ENCODE results near the gene ALPK1. TPM values are rescaled to one million over a fixed set of nuclear protein-coding genes. Genes with fewer than 3 reads are reported as not detected.

The ALPK1 gene
- polyA plus RNA-seq, 2 of the 4 experiments (the other 2 are of a cell fraction): 3.5 to 15.9 TPM

DNA sequence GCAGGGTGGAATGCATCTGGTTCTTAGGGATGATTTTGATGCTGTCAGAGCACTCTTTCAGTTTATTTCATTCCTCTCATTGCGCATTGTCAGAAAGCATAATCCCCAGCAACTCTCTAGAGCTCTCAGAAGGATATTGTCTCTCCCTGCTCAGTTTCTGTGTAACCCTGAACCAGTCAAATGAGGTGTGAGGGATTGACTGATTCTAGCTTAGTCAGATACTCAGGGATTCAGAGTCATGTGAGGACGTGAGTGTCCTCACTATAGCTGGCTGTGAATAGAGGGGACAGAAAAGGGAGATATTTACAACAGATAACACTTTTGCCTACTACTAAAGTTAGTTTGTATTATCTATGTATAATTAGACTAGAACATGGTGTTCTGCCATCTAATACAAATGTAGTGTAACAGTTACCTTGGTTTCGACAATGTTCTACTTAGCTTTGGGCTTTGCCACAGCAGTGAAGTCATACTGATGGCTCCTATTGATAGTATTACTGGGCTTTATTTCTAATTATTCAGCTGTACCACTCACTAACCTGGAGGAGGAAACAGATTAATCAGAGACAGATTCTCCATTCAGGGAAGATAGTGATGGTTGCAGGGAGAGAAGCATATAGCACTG lies 46.0 kb upstream of the ALPK1 start:
- Histone ChIP-seq H3K27ac (no peak overlapping the region), H3K4me3 (no peak overlapping the region), H3K4me2 (no peak overlapping the region), H3K9me3 (no peaks in the 10 kb centered on the region), H3K4me1 (no peaks in the 10 kb centered on the region)
- TF ChIP-seq RARB (CRISPR knock-in tag; IDR thresholded peaks at IDR 0.05): no peak
- WGBS (ENCODE audit: missing lambda C conversion rate): 90% methylated on average over 3 of the region's 3 CpGs
- FAIRE-seq (no peak), ATAC-seq (no peak), DNase-seq (ENCODE audit: low read depth in 1 of 2, low spot score in 1 of 2) (no peak)
- POLR2A ChIA-PET: no interaction called here
- CTCF ChIA-PET: no interaction called here

DNA sequence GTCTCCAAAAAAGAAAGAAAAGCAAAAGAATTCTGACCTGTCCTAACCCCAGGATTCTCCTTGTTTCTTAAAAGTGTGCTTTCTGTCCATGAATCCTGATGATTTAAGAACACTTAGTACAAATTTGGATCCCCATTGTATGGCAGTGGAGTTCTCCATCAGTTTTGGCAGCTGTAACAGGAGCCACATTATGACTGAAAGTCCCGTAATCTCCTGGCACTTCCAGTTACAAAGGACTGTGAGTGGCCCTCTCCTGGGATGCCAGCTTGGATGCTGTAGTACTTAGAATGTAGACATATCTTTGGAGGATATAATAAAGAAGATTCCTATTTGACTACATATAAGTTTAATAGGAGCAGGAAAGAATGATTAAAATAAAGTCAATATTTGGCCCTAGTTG lies 44.9 kb upstream of the ALPK1 start:
- FAIRE-seq: no peak
- H3K4me1 ChIP-seq: no peaks in the 10 kb centered on the region
- TF ChIP-seq EHMT2 (IDR thresholded peaks at IDR 0.05; ENCODE audit: low read depth) (no peak), FOSL2 (IDR thresholded peaks at IDR 0.05) (no peak), FOSL2 (CRISPR knock-in tag; IDR thresholded peaks at IDR 0.05) (no peak), HOXB13 (CRISPR knock-in tag; IDR thresholded peaks at IDR 0.05; ENCODE audit: low read depth) (no peak), RARB (CRISPR knock-in tag; IDR thresholded peaks at IDR 0.05) (no peak), CBX8 (IDR thresholded peaks at IDR 0.05) (no peak), NFE2L2 (conservative IDR thresholded peaks at IDR 0.05; ENCODE audit: low read length) (no peak), KDM1A (IDR thresholded peaks at IDR 0.05; ENCODE audit: low read depth) (no peak), CHD2 (IDR thresholded peaks at IDR 0.05; ENCODE audit: low read length, partially characterized antibody) (no peak), JUNB (IDR thresholded peaks at IDR 0.05) (no peak), RFX5 (IDR thresholded peaks at IDR 0.05) (no peak)
- TF ChIP-seq, protein P1, sequence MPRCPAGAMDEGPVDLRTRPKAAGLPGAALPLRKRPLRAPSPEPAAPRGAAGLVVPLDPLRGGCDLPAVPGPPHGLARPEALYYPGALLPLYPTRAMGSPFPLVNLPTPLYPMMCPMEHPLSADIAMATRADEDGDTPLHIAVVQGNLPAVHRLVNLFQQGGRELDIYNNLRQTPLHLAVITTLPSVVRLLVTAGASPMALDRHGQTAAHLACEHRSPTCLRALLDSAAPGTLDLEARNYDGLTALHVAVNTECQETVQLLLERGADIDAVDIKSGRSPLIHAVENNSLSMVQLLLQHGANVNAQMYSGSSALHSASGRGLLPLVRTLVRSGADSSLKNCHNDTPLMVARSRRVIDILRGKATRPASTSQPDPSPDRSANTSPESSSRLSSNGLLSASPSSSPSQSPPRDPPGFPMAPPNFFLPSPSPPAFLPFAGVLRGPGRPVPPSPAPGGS (IDR thresholded peaks at IDR 0.05): no peak
- TF ChIP-seq, protein P2, sequence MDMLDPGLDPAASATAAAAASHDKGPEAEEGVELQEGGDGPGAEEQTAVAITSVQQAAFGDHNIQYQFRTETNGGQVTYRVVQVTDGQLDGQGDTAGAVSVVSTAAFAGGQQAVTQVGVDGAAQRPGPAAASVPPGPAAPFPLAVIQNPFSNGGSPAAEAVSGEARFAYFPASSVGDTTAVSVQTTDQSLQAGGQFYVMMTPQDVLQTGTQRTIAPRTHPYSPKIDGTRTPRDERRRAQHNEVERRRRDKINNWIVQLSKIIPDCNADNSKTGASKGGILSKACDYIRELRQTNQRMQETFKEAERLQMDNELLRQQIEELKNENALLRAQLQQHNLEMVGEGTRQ (IDR thresholded peaks at IDR 0.05): no peak
- H3K4me2 ChIP-seq: no peak overlapping the region
- no peak for DNase-seq (ENCODE audit: low read depth in 1 of 2, low spot score in 1 of 2)
- no peak overlapping the region for H3K27ac ChIP-seq
- H3K9me3 ChIP-seq: no peaks in the 10 kb centered on the region
- CTCF ChIA-PET: no interaction called here
- H3K4me3 ChIP-seq: no peak overlapping the region
- WGBS (ENCODE audit: missing lambda C conversion rate): 100% methylated on average over 1 of the region's 1 CpG
- ATAC-seq: no peak
- POLR2A ChIA-PET: no interaction called here

DNA sequence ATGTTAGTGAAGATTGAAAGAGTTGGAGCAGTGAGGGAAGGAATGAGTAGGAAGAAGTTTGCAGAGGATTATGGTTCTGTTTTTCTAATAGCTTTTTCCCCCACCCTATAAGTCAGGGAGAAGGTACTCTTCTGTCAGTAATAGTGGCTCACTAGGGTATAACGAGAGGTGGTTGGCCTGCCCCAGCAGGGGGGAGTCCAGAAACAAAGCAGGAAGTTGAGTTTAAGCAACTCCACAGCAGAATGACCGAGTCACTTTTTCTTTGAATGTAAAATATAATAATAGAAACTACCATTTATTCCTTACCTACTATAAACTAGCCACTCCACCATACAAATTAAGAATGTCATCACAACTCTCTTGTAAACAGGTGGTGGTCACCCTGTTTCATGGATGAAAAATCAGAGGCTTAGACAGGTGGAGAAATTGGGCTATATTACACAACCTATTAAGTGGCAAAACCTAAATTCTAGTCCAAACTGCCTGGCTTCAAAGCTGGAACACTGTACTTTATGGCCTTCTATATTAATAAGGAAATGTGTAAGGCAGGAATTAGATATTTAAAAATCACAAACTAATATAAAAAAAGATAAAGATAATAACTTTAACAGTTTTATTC lies 43.7 kb upstream of the ALPK1 start:
- CTCF ChIA-PET: no interaction called here
- ATAC-seq: no peak
- Histone ChIP-seq H3K4me1 (no peaks in the 10 kb centered on the region), H3K4me3 (no peak overlapping the region), H3K9me3 (no peaks in the 10 kb centered on the region), H3K27ac (no peak overlapping the region), H3K4me2 (no peak overlapping the region)
- no peak for DNase-seq (ENCODE audit: low read depth in 1 of 2, low spot score in 1 of 2)
- POLR2A ChIA-PET: no interaction called here
- WGBS (ENCODE audit: missing lambda C conversion rate): 79% methylated on average over 2 of the region's 2 CpGs
- TF ChIP-seq RFX5 (IDR thresholded peaks at IDR 0.05) (no peak), POLR2AphosphoS2 (conservative IDR thresholded peaks at IDR 0.05; ENCODE audit: low read length) (no peak), MAFK (IDR thresholded peaks at IDR 0.05; ENCODE audit: partially characterized antibody) (no peak), HOXB5 (CRISPR knock-in tag; IDR thresholded peaks at IDR 0.05) (no peak), HOXB13 (CRISPR knock-in tag; IDR thresholded peaks at IDR 0.05; ENCODE audit: low read depth) (no peak), EHMT2 (IDR thresholded peaks at IDR 0.05; ENCODE audit: low read depth) (no peak), PHF8 (IDR thresholded peaks at IDR 0.05; ENCODE audit: borderline replicate concordance, low read depth) (no peak), RARB (CRISPR knock-in tag; IDR thresholded peaks at IDR 0.05) (no peak), NFE2L2 (conservative IDR thresholded peaks at IDR 0.05; ENCODE audit: low read length) (no peak), MAZ (IDR thresholded peaks at IDR 0.05; ENCODE audit: borderline replicate concordance, low read depth, low read length) (no peak), HEYL (CRISPR knock-in tag; IDR thresholded peaks at IDR 0.05) (no peak), BHLHE40 (IDR thresholded peaks at IDR 0.05; ENCODE audit: low read depth, low read length) (no peak), TFCP2L1 (CRISPR knock-in tag; IDR thresholded peaks at IDR 0.05) (no peak), ZNF302 (CRISPR knock-in tag; IDR thresholded peaks at IDR 0.05) (no peak), EHF (CRISPR knock-in tag; IDR thresholded peaks at IDR 0.05) (no peak), JUN (IDR thresholded peaks at IDR 0.05) (no peak), RAD21 (conservative IDR thresholded peaks at IDR 0.05 in 1 of 2, IDR thresholded peaks at IDR 0.05 in 1 of 2) (no peak), ZSCAN20 (CRISPR knock-in tag; IDR thresholded peaks at IDR 0.05) (no peak)
- TF ChIP-seq, protein P1 (IDR thresholded peaks at IDR 0.05): no peak
- TF ChIP-seq, protein P3, sequence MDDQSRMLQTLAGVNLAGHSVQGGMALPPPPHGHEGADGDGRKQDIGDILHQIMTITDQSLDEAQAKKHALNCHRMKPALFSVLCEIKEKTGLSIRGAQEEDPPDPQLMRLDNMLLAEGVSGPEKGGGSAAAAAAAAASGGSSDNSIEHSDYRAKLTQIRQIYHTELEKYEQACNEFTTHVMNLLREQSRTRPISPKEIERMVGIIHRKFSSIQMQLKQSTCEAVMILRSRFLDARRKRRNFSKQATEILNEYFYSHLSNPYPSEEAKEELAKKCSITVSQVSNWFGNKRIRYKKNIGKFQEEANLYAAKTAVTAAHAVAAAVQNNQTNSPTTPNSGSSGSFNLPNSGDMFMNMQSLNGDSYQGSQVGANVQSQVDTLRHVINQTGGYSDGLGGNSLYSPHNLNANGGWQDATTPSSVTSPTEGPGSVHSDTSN (IDR thresholded peaks at IDR 0.05): no peak
- no peak for FAIRE-seq

All from A549 (cell line).